WTC11 (cell line): ENCODE data around the gene OR52E1. TPM values are rescaled to one million over a fixed set of nuclear protein-coding genes. Genes with fewer than 3 reads are reported as not detected.

ENCODE experiments used
- ATAC-seq: fragments of 200-7000 bp; cut with Tn5 transposase; 2 replicates; pipeline ENCODE4 v1.10.0; 2021; ENCODE audit warnings: mild to moderate bottlenecking, moderate library complexity
- CTCF ChIA-PET: fragments of 300-600 bp; sonication (Branson Sonifier 250); formaldehyde crosslinking; loops from one replicate; lab custom pipeline; 2021; ENCODE audit warnings: antibody characterized with exemption; lab: Charles Lee
- POLR2A ChIA-PET: fragments of 350-600 bp; sonication (Branson Sonifier 250); formaldehyde crosslinking; loops from one replicate; lab custom pipeline; 2021; ENCODE audit warnings: antibody characterized with exemption; lab: Charles Lee
- DNase-seq: peaks from one replicate; pipeline ENCODE4 v3.0.0; 2021; ENCODE audit warnings: low spot score
- H3K27ac Mint-ChIP-seq: 2 replicates; pipeline ENCODE4 v1.8.0; 2021; ENCODE audit warnings: mixed read lengths
- H3K27me3 Mint-ChIP-seq: 2 replicates; pipeline ENCODE4 v1.8.0; 2021; ENCODE audit warnings: low read depth, mild to moderate bottlenecking, moderate library complexity, mixed read lengths
- H3K36me3 Mint-ChIP-seq: 2 replicates; pipeline ENCODE4 v1.8.0; 2021; ENCODE audit warnings: mixed read lengths
- H3K4me1 Mint-ChIP-seq: 2 replicates; pipeline ENCODE4 v1.8.0; 2022; ENCODE audit warnings: mixed read lengths
- H3K4me3 Mint-ChIP-seq: 2 replicates; pipeline ENCODE4 v1.8.0; 2021; ENCODE audit warnings: mild to moderate bottlenecking, moderate library complexity, mixed read lengths
- H3K9me3 Mint-ChIP-seq: 2 replicates; pipeline ENCODE4 v1.8.0; 2021; ENCODE audit warnings: mixed read lengths
- E2F4 ChIP-seq: sonication (generic); formaldehyde crosslinking; IDR thresholded peaks from 2 replicates; pipeline ENCODE4 v1.8.1; 2022; ENCODE audit warnings: low read depth, mild to moderate bottlenecking, moderate library complexity, missing genetic modification reagents, borderline replicate concordance
- ELF4 ChIP-seq: sonication (generic); formaldehyde crosslinking; IDR thresholded peaks from 2 replicates; pipeline ENCODE4 v1.8.1; 2022; ENCODE audit warnings: low read depth, mild to moderate bottlenecking, moderate library complexity, missing genetic modification reagents
- EMX1 ChIP-seq: fragments of 250-450 bp; sonication (Bioruptor Pico); IDR thresholded peaks from 2 replicates; pipeline ENCODE4 v1.8.0; 2021; ENCODE audit warnings: mild to moderate bottlenecking
- ERG ChIP-seq: fragments of 250-450 bp; sonication (Bioruptor Pico); IDR thresholded peaks from 2 replicates; pipeline ENCODE4 v1.8.0; 2021; ENCODE audit warnings: mild to moderate bottlenecking
- HMGA2 ChIP-seq: fragments of 250-450 bp; sonication (Bioruptor Pico); IDR thresholded peaks from 2 replicates; pipeline ENCODE4 v1.4.0; 2021; ENCODE audit warnings: mild to moderate bottlenecking, moderate library complexity
- IRF1 ChIP-seq: sonication (generic); formaldehyde crosslinking; IDR thresholded peaks from 2 replicates; pipeline ENCODE4 v1.8.0; 2023; ENCODE audit warnings: missing genetic modification reagents
- KAT7 ChIP-seq: sonication (generic); formaldehyde crosslinking; IDR thresholded peaks from 2 replicates; pipeline ENCODE4 v1.8.1; 2023; ENCODE audit warnings: missing genetic modification reagents, mild to moderate bottlenecking, borderline replicate concordance
- PREB ChIP-seq: sonication (generic); formaldehyde crosslinking; IDR thresholded peaks from 2 replicates; pipeline ENCODE4 v1.8.1; 2022; ENCODE audit warnings: mild to moderate bottlenecking, missing genetic modification reagents, moderate library complexity, borderline replicate concordance
- ZBTB43 ChIP-seq: sonication (generic); formaldehyde crosslinking; IDR thresholded peaks from 2 replicates; pipeline ENCODE4 v1.8.1; 2023; ENCODE audit warnings: mild to moderate bottlenecking, missing genetic modification reagents
- ZNF263 ChIP-seq: sonication (generic); formaldehyde crosslinking; IDR thresholded peaks from 2 replicates; pipeline ENCODE4 v1.8.1; 2022; ENCODE audit warnings: low read depth, mild to moderate bottlenecking, moderate library complexity, missing genetic modification reagents
- ZNF416 ChIP-seq: fragments of 250-450 bp; sonication (Bioruptor Pico); IDR thresholded peaks from 2 replicates; pipeline ENCODE4 v1.9.0; 2021; ENCODE audit warnings: mild to moderate bottlenecking, inconsistent platforms
- ZNF425 ChIP-seq: fragments of 250-450 bp; sonication (Bioruptor Pico); conservative IDR thresholded peaks from 2 replicates; pipeline ENCODE4 v1.9.0; 2021; ENCODE audit warnings: mild to moderate bottlenecking
- ZNF512 ChIP-seq: sonication (generic); formaldehyde crosslinking; IDR thresholded peaks from 2 replicates; pipeline ENCODE4 v1.8.1; 2022; ENCODE audit warnings: missing genetic modification reagents, borderline replicate concordance
- ZNF671 ChIP-seq: fragments of 250-450 bp; sonication (Bioruptor Pico); IDR thresholded peaks from 2 replicates; pipeline ENCODE4 v1.8.0; 2021; ENCODE audit warnings: mild to moderate bottlenecking
- total RNA-seq: library from RNA; stranded (reverse); gene quantifications from 3 replicates; pipeline ENCODE4 v1.2.3, GENCODE V29; 2021

OR52E1 gene
- total RNA-seq, 1 experiment from 2014 or later, result not detected

- TF ChIP-seq ZNF416 (CRISPR knock-in tag), result no peak
These were observed 48.2 kb downstream of the OR52E1 start (continued) for GRCh38 chr11:5117588-5117987.

- ChIA-PET CTCF (no interaction called here), POLR2A (no interaction called here)
- peaks cover 6% of the 10 kb centered on the region for H3K9me3 Mint-ChIP-seq
- no peak overlapping the region for H3K4me3 Mint-ChIP-seq
- H3K4me1 Mint-ChIP-seq, result no peaks in the 10 kb centered on the region
- H3K27me3 Mint-ChIP-seq, result no peaks in the 10 kb centered on the region
- H3K27ac Mint-ChIP-seq, result no peak overlapping the region
- no peaks in the 10 kb centered on the region for H3K36me3 Mint-ChIP-seq
- ATAC-seq, result no peak
- no peak for DNase-seq
- no peak for TF ChIP-seq ZNF512
- TF ChIP-seq ZNF263 (CRISPR knock-in tag), result no peak
- no peak for TF ChIP-seq PREB
- no peak for TF ChIP-seq ELF4 (CRISPR knock-in tag)
- TF ChIP-seq IRF1 (CRISPR knock-in tag), result no peak
- TF ChIP-seq ZNF671 (CRISPR knock-in tag), result no peak
- no peak for TF ChIP-seq EMX1
- TF ChIP-seq ZNF425, result no peak
- no peak for TF ChIP-seq ZBTB43 (CRISPR knock-in tag)
- TF ChIP-seq E2F4 (CRISPR knock-in tag), result no peak
- no peak for TF ChIP-seq ERG
- TF ChIP-seq KAT7, result no peak
- no peak for TF ChIP-seq HMGA2 (CRISPR knock-in tag)
- TF ChIP-seq, all 79 proteins: peak for 0
These were observed 49.5 kb downstream of the OR52E1 start for GRCh38 chr11:5118893-5119292.

Other genes with a start within 250 kb of the OR52E1 start
- not detected in 3 replicates for gene OR51F2, start 248.3 kb upstream of the OR52E1 start, total RNA-seq
- not detected in 3 replicates for gene OR51S1, start 220.4 kb upstream of the OR52E1 start, total RNA-seq
- not detected in 3 replicates for gene OR51T1, start 187.7 kb upstream of the OR52E1 start, total RNA-seq
- gene OR51A7, start 165.8 kb upstream of the OR52E1 start, total RNA-seq, result not detected in 3 replicates
- gene OR51G2, start 150.2 kb upstream of the OR52E1 start, total RNA-seq, result not detected in 3 replicates
- not detected in 3 replicates for gene OR51G1, start 145.2 kb upstream of the OR52E1 start, total RNA-seq
- not detected in 3 replicates for gene OR51A4, start 122.0 kb upstream of the OR52E1 start, total RNA-seq
- gene OR51A2, start 113.9 kb upstream of the OR52E1 start, total RNA-seq, result not detected in 3 replicates
- not detected in 3 replicates for gene OR51L1, start 74.7 kb upstream of the OR52E1 start, total RNA-seq
- gene OR52J3, start 23.0 kb upstream of the OR52E1 start, total RNA-seq, result not detected in 3 replicates
- not detected in 3 replicates for gene OR52E2, start 9.9 kb upstream of the OR52E1 start, total RNA-seq
- gene OR52A5, start 68.8 kb downstream of the OR52E1 start, total RNA-seq, result 0.07 to 0.11 TPM in 2 of 3 replicates, not detected in the other
- gene OR52A1, start 85.2 kb downstream of the OR52E1 start, total RNA-seq, result 3.7 to 5.4 TPM (median 4.4 TPM) in 3 replicates
- not detected in 3 replicates for gene OR51V1, start 131.1 kb downstream of the OR52E1 start, total RNA-seq
- gene HBB, start 157.5 kb downstream of the OR52E1 start, total RNA-seq, result 0.34 TPM in 1 of 3 replicates, not detected in the others
- gene HBD, start 164.9 kb downstream of the OR52E1 start, total RNA-seq, result not detected in 3 replicates
- gene HBG1, start 180.3 kb downstream of the OR52E1 start, total RNA-seq, result 1.5 to 3.4 TPM (median 2.7 TPM) in 3 replicates
- 5.1 to 8.7 TPM (median 6.5 TPM) in 3 replicates for gene HBG2, start 185.2 kb downstream of the OR52E1 start, total RNA-seq
- 1.5 to 3.1 TPM (median 1.7 TPM) in 3 replicates for gene HBE1, start 200.4 kb downstream of the OR52E1 start, total RNA-seq
- gene OR51B4, start 232.4 kb downstream of the OR52E1 start, total RNA-seq, result not detected in 3 replicates